NAMALWA (cell line): Measurements from ENCODE around the gene TUBB2B.
"Not testable (repeated sequence)": the region's sequence is repeated elsewhere in the genome, so short reads cannot be mapped to it uniquely, and the experiment has no call there.

Source experiments
- DNase-seq: peaks from one replicate; pipeline ENCODE4 v3.0.0-alpha.2; 2015; ENCODE audit warnings: low spot score

The TUBB2B gene

DNA sequence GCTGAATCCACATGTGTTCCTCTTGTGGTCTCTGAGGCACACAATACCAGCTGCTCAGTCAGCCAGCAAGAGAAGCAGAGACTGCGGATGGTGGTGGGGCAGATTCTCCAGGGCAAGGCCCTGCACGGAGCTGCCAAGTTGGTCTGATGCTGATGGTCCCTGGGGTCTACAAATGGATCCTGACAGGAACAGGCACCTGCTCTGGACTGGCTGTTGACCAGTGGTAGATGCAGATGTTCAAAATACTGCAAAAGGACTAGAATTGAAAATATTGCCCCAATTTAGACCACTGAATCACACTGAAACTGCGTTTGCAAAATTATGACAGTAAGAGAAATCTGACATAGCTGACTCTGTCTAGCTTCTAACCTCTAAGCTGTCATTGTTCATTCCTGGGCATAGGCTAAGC lies 40.5 kb downstream of the TUBB2B start:
- no peak for DNase-seq

DNA sequence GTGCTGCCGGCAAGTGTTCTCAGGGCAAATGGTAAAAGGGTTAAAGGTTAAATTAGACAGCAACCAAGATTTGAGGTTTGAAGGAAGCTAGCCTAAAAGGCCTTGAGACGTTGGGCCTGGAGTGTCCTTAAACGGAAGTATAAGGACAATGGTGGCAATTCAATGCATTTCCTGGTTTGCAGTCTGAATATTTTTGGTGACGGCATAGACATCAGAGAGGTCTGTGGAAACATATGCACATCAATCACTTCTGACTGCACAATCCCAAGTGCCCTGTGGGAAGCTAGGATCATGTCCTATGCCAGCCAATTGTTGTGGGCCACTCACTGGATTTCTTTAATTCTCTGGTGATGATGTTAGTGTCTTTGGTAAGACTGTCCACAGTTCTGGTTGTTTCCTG lies 44.4 kb downstream of the TUBB2B start:
- no peak for DNase-seq

DNA sequence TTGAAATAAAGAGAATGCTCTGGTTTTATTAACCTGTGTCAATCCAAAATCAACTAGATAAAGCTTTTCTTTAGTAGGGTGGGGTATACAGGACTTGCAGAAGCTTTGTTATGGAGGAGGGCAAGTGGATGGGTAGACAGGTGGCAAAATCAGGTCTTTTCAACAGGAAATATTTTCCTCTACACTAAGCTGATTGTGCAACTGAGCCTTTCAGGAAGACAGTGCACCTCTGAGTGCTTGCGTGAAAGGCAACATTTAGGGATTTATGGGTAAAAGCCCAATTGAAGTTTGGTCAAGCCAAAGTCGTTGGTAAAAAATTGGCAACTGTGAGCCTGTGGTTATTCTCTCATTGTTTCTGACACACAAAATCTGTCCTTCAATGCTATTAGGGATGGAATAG lies 46.3 kb downstream of the TUBB2B start:
- DNase-seq: no peak

DNA sequence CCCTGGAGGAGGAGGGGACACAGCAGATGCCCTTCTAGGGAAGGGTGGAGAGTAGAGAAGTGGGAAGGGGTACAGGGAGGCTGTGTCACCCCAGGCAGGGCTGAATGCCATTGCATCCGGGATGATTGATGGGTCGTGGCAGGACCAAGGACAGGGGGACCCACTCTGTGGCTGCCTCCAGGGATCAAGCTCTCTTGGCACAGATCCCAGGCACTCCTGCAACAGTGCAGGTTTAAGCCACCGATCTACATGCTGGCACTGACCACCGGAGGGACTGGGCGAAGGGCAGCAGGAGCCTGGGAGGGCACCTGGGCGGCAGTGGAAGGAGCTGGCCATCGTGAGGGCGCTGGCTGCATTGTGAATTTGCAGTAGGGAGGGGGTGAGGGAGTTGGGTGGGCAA lies 47.5 kb downstream of the TUBB2B start:
- DNase-seq: not testable (repeated sequence)

DNA sequence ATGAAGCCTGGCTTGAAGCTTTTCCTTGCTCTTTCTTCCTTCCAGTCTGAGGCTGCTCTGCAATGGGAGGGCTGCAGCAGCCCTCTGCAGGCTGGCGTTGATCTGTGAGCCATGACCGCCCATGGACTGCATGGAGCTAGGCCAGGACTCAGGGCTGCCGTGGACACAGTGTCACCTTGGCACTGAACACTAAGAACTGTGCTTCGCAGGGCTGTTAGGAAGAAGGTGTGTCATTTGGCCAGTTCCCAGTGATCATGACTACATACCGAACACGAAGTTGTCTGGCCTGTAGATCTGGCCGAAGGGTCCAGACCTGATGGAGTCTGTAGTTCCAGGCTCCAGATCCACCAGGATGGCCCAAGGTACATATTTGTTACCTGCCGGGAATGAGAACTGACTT lies 48.8 kb downstream of the TUBB2B start:
- DNase-seq: not testable (repeated sequence)

DNA sequence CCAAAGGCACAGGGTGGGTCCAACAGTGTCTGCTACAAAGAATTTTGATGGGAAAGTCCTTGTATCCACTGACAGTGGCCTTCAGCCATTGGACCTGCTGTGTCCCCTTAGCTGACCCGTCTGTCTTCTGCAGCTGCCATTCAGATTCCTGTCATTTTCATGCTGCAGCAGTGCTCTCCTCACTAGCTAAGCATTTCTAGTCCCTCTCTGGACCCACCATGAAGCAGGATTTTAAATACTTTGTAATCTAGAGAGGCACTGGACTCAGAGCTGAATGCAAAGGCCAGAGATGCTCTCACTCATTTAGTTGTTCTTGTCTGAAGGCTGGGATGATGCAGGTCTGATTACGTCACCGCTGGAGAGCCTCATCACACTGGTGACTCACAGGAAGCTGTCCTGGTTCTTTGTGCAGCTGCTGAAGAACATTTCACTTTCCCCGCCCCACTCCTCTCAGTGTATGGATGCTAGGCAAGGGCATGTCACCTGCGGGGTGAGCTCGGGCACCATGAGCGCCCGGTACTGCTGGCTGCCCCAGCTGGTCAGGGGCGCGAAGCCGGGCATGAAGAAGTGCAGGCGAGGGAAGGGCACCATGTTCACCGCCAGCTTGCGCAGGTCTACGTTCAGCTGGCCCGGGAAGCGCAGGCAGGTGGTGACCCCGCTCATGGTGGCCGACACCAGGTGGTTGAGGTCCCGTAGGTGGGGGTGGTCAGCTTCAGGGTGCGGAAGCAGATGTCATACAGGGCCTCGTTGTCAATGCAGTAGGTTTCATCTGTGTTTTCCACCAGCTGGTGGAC lies 50.7 kb downstream of the TUBB2B start:
- DNase-seq: no peak

DNA sequence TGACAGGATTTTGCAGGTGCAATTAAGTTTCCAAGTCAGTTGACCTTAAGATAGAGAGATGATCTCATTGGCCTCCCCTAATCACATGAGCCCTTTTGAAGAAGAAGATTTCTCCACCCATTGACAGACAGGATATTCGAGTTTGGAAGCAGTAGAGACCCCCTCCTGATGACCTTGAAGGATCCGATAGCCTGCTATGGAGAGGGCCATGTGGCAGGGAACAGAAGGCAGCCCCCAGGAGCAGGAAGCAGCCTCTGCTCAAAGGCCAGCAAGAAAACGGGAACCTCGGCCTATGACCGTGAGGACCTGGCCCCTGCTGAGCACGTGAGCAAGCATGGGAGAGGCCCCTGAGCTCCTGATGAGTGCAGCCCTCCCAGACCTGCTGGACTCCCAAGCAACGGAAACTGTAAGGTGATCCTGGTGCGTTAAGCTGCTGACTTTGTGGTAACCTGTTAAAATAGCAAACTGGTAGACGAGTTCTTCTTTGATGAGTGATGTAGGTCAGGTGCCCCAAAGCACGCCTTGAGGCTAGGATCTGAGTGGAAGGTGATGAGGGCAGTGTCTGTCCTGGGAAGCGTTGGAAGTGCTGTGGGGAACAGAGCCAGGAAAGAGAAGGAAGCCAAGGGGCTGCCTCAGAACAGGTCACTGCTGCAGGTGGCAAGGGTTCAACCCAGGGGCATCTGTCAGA lies 51.6 kb downstream of the TUBB2B start:
- DNase-seq: no peak
